PC-9 (cell line): Measurements from ENCODE around the gene CMTM5. TPM values are rescaled to one million over a fixed set of nuclear protein-coding genes. Genes with fewer than 3 reads are reported as not detected.

Experiments used
- BruUV-seq: library from RNA; stranded (reverse); fragments of 400-500 nt; replicated peaks from 2 replicates; lab custom pipeline; 2021; lab: Mats Ljungman, UMichigan
- CTCF ChIA-PET: fragments of 300-600 bp; sonication (Branson Sonifier 250); formaldehyde crosslinking; loops from one replicate; lab custom pipeline; 2022; ENCODE audit warnings: antibody characterized with exemption; lab: Charles Lee
- POLR2A ChIA-PET: fragments of 300-600 bp; sonication (Branson Sonifier 250); formaldehyde crosslinking; loops from one replicate; lab custom pipeline; 2022; ENCODE audit warnings: antibody characterized with exemption; ENCODE audit not compliant: unreplicated experiment; lab: Charles Lee
- DNase-seq, 2 experiments: peaks; one replicate each; pipeline versions ENCODE4 v3.0.0 to v3.0.0-alpha.2; 2015 to 2022; ENCODE audit warnings: mixed read lengths in 1 of 2
- H2AFZ ChIP-seq: fragments of 200-600 bp; sonication (generic); 2 replicates; pipeline ENCODE4 v1.8.1; 2017; ENCODE audit warnings: antibody characterized with exemption
- H3F3A ChIP-seq: fragments of 200-600 bp; sonication (generic); 2 replicates; pipeline ENCODE4 v1.8.1; 2017; ENCODE audit warnings: antibody characterized with exemption, mild to moderate bottlenecking, low read depth; ENCODE audit not compliant: insufficient read depth
- H3K27ac ChIP-seq: fragments of 200-600 bp; sonication (generic); 2 replicates; pipeline ENCODE4 v1.6.1; 2016; ENCODE audit warnings: mixed run types
- H3K27me3 ChIP-seq: fragments of 200-600 bp; sonication (generic); 2 replicates; pipeline ENCODE4 v1.6.1; 2016; ENCODE audit warnings: low read depth, mixed run types; ENCODE audit not compliant: insufficient read depth
- H3K36me3 ChIP-seq: fragments of 200-600 bp; sonication (generic); 2 replicates; pipeline ENCODE4 v1.6.1; 2016; ENCODE audit warnings: low read depth, mixed run types
- H3K4me1 ChIP-seq: fragments of 200-600 bp; sonication (generic); replicated peaks from 2 replicates; pipeline ENCODE4 v1.6.1; 2016; ENCODE audit warnings: mixed run types; ENCODE audit not compliant: insufficient read depth
- H3K4me2 ChIP-seq: fragments of 200-600 bp; sonication (generic); 2 replicates; pipeline ENCODE4 v1.6.1; 2017; ENCODE audit warnings: mixed run types
- H3K4me3 ChIP-seq: fragments of 200-600 bp; sonication (generic); 2 replicates; pipeline ENCODE4 v1.6.1; 2016; ENCODE audit warnings: mixed run types
- H3K79me2 ChIP-seq: fragments of 200-600 bp; sonication (generic); 2 replicates; pipeline ENCODE4 v1.6.1; 2017; ENCODE audit warnings: low read depth, mixed run types
- H3K9me2 ChIP-seq: fragments of 200-600 bp; sonication (generic); 2 replicates; pipeline ENCODE4 v1.8.1; 2017; ENCODE audit warnings: mild to moderate bottlenecking; ENCODE audit not compliant: insufficient read depth
- H3K9me3 ChIP-seq: fragments of 200-600 bp; sonication (generic); 2 replicates; pipeline ENCODE4 v1.8.1; 2016; ENCODE audit warnings: low read depth; ENCODE audit not compliant: insufficient read depth
- H4K20me1 ChIP-seq: fragments of 200-600 bp; sonication (generic); 2 replicates; pipeline ENCODE4 v1.8.1; 2017; ENCODE audit not compliant: insufficient read depth
- EZH2 ChIP-seq: fragments of 200-600 bp; sonication (generic); IDR thresholded peaks from 2 replicates; pipeline ENCODE4 v1.8.0; 2017; ENCODE audit warnings: antibody characterized with exemption, low read depth
- intact Hi-C: fragments of 100-400 bp; cut with micrococcal nuclease; formaldehyde crosslinking; loops from one replicate; pipeline ENCODE4 v1.10.0; 2022; ENCODE audit not compliant: unreplicated experiment
- total RNA-seq: library from RNA; stranded (reverse); gene quantifications from 2 replicates; pipeline ENCODE4 v1.2.3, GENCODE V29; 2021
- TF ChIP-seq, protein P1 (sequence below): fragments of 200-600 bp; sonication (generic); conservative IDR thresholded peaks from 2 replicates; pipeline ENCODE4 v1.6.1; 2017; ENCODE audit warnings: mixed run types, antibody characterized with exemption, mild to moderate bottlenecking, moderate library complexity

The CMTM5 gene
- total RNA-seq, 1 experiment from 2014 or later, result not detected

DNA sequence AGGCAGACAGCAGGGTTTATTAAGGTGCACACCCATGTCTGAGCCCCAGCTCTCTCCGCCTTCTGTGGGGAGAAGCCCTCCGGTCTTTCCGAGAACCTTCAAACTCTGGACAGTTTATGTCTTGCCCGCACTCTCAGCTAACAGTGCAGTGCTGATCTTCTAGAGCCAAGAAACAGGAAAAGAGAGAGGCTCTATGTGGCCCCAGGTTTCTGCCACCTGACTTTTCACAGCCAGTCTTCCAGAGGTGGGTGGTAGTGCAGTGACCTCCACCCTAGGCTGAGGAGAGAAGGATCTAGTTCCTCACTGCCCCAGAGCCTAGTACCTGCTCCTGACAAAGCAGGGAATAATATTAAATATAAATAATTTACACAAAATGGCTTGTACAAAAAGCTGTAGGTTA, 20.2 kb upstream of the CMTM5 start:
- Histone ChIP-seq H3K4me2 (no peak overlapping the region), H3K4me3 (no peak overlapping the region), H4K20me1 (no peaks in the 10 kb centered on the region), H3K9me2 (no peaks in the 10 kb centered on the region), H3K9me3 (no peaks in the 10 kb centered on the region), H2AFZ (no peak overlapping the region), H3K36me3 (no peaks in the 10 kb centered on the region), H3K79me2 (no peaks in the 10 kb centered on the region), H3K27ac (no peak overlapping the region), H3K27me3 (peaks cover 66% of the 10 kb centered on the region), H3F3A (no peaks in the 10 kb centered on the region), H3K4me1 (no peaks in the 10 kb centered on the region)
- no peak for TF ChIP-seq EZH2
- TF ChIP-seq, protein P1, sequence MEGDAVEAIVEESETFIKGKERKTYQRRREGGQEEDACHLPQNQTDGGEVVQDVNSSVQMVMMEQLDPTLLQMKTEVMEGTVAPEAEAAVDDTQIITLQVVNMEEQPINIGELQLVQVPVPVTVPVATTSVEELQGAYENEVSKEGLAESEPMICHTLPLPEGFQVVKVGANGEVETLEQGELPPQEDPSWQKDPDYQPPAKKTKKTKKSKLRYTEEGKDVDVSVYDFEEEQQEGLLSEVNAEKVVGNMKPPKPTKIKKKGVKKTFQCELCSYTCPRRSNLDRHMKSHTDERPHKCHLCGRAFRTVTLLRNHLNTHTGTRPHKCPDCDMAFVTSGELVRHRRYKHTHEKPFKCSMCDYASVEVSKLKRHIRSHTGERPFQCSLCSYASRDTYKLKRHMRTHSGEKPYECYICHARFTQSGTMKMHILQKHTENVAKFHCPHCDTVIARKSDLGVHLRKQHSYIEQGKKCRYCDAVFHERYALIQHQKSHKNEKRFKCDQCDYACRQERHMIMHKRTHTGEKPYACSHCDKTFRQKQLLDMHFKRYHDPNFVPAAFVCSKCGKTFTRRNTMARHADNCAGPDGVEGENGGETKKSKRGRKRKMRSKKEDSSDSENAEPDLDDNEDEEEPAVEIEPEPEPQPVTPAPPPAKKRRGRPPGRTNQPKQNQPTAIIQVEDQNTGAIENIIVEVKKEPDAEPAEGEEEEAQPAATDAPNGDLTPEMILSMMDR, result no peak
- no TSS peak for BruUV-seq
- CTCF ChIA-PET, result no interaction called here
- DNase-seq, result no peak
- POLR2A ChIA-PET, result no interaction called here
- intact Hi-C loops, result no loop called here

DNA sequence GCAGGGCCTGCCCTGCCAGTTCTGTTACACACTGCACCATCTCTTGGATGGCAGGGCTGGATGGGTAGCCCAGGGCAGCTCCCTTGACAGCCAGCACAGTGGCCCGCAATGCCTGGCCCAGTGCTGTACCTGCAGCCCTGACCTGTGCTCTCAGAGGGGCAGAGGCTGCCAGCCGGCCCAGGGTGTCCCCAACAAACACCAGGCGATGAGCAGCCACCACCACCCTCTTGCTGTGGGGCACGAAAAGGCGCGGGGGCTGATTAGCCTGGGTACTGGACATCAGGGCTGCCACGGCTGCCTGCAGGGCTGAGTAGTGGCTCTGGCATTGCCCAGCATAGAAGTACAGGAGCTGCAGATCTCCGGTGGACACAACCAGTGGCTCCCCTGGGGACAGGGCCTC, 19.6 kb upstream of the CMTM5 start:
- Histone ChIP-seq H3K27ac (no peak overlapping the region), H2AFZ (no peak overlapping the region), H3K27me3 (peaks cover 72% of the 10 kb centered on the region), H3F3A (no peaks in the 10 kb centered on the region), H3K4me3 (no peak overlapping the region), H3K9me2 (no peaks in the 10 kb centered on the region), H3K4me2 (no peak overlapping the region), H3K36me3 (no peaks in the 10 kb centered on the region), H3K79me2 (no peaks in the 10 kb centered on the region), H3K9me3 (no peaks in the 10 kb centered on the region), H3K4me1 (no peaks in the 10 kb centered on the region), H4K20me1 (no peaks in the 10 kb centered on the region)
- ChIA-PET CTCF (no interaction called here), POLR2A (interaction anchor here (0.8 kb wide), 1 partner anchor 13 kb away, joined by 7 read pairs; no protein-coding TSS in a partner anchor)
- no peak for TF ChIP-seq EZH2
- TF ChIP-seq, protein P1, result no peak
- intact Hi-C loops, result no loop called here
- DNase-seq, result no peak
- no TSS peak for BruUV-seq

DNA sequence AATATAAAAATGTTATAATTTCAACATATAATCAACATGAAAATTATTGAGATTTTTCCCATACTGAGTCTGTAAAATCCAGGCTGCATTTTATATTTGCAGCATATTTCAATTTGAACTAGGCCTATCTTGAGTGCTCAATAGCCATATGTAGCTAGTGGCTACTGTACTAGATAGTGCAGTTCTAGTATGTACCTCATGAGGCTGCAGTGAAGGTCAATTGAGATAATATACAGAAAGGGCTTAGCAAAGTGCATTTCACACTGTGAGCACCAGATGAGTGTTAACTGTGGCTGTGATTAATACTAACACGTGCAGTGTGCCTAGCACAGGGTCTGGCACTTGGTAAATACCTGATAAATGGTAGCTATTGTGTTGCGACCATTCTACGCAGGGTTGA, 18.8 kb upstream of the CMTM5 start:
- Histone ChIP-seq H4K20me1 (no peaks in the 10 kb centered on the region), H3K36me3 (no peaks in the 10 kb centered on the region), H3K4me2 (no peak overlapping the region), H3K4me1 (no peaks in the 10 kb centered on the region), H3F3A (no peaks in the 10 kb centered on the region), H3K79me2 (no peaks in the 10 kb centered on the region), H3K27me3 (peaks cover 73% of the 10 kb centered on the region), H3K9me2 (no peaks in the 10 kb centered on the region), H2AFZ (no peak overlapping the region), H3K27ac (no peak overlapping the region), H3K9me3 (no peaks in the 10 kb centered on the region), H3K4me3 (no peak overlapping the region)
- no TSS peak for BruUV-seq
- no peak for TF ChIP-seq EZH2
- TF ChIP-seq, protein P1, result no peak
- no peak for DNase-seq
- intact Hi-C loops, result no loop called here
- POLR2A ChIA-PET, result interaction anchor here (0.8 kb wide), 1 partner anchor 12 kb away, joined by 7 read pairs; no protein-coding TSS in a partner anchor
- CTCF ChIA-PET, result no interaction called here
